HEK293 (cell line): Measurements from ENCODE around the gene ZNF761.
"Not testable (repeated sequence)": the region's sequence is repeated elsewhere in the genome, so short reads cannot be mapped to it uniquely, and the experiment has no call there.

ENCODE experiments used
- CTCF ChIA-PET: fragments of 350-600 bp; formaldehyde crosslinking; extraction: SDS; loops from one replicate; lab custom pipeline; 2021; ENCODE audit warnings: antibody characterized with exemption; lab: Yijun Ruan, JAX
- POLR2A ChIA-PET: fragments of 300-600 bp; formaldehyde crosslinking; extraction: SDS; loops from one replicate; lab custom pipeline; 2020; ENCODE audit warnings: antibody characterized with exemption, inconsistent platforms; lab: Yijun Ruan, JAX
- H3K27ac ChIP-seq: fragments of 200-500 bp; sonication (Bioruptor generic); 2 replicates; pipeline ENCODE4 v1.5.1; 2014; ENCODE audit warnings: low read depth, low read length, control low read depth, inconsistent platforms; ENCODE audit errors: extremely low read depth
- H3K36me3 ChIP-seq, 2 experiments: fragments of 200-500 bp in 1 of 2; sonication (Bioruptor generic) in 1 of 2; 1 replicate in 1 of 2; 2 replicates in 1 of 2; pipeline ENCODE4 v1.5.1; 2014 to 2017; ENCODE audit warnings: inconsistent platforms in 2 of 2, low read length in 2 of 2; ENCODE audit not compliant: control insufficient read depth in 2 of 2, insufficient read depth in 1 of 2
- H3K4me1 ChIP-seq: fragments of 200-500 bp; sonication (Bioruptor generic); 2 replicates; pipeline ENCODE4 v1.5.1; 2014; ENCODE audit warnings: mild to moderate bottlenecking, low read length, inconsistent platforms; ENCODE audit not compliant: control insufficient read depth, insufficient read depth
- H3K4me3 ChIP-seq: 2 replicates; pipeline ENCODE4 v1.5.1; 2011; ENCODE audit warnings: low read depth, mild to moderate bottlenecking, control low read depth, low read length, moderate library complexity
- H3K9me3 ChIP-seq: fragments of 200-500 bp; sonication (Bioruptor generic); 2 replicates; pipeline ENCODE4 v1.5.1; 2014; ENCODE audit warnings: low read depth, low read length, inconsistent platforms; ENCODE audit not compliant: control insufficient read depth, insufficient read depth
- BCL11A ChIP-seq: fragments of 450-650 bp; formaldehyde crosslinking; IDR thresholded peaks from 2 replicates; pipeline ENCODE4 v1.5.1; 2016; ENCODE audit warnings: low read depth, missing biosample characterization, missing genetic modification characterization
- GLI4 ChIP-seq: fragments of 450-650 bp; formaldehyde crosslinking; IDR thresholded peaks from 2 replicates; pipeline ENCODE4 v1.5.1; 2016; ENCODE audit warnings: missing biosample characterization, missing genetic modification characterization
- HOXC10 ChIP-seq: sonication (generic); formaldehyde crosslinking; IDR thresholded peaks from 2 replicates; pipeline ENCODE4 v1.8.1; 2023; ENCODE audit warnings: mild to moderate bottlenecking, missing genetic modification reagents
- TRIM28 ChIP-seq: IDR thresholded peaks from 2 replicates; pipeline ENCODE4 v1.6.1; 2011; ENCODE audit warnings: low read length, control low read depth, borderline replicate concordance
- ZEB2 ChIP-seq: fragments of 450-650 bp; formaldehyde crosslinking; IDR thresholded peaks from 2 replicates; pipeline ENCODE4 v1.5.1; 2016; ENCODE audit warnings: missing biosample characterization, missing genetic modification characterization
- ZNF138 ChIP-seq: fragments of 450-650 bp; formaldehyde crosslinking; IDR thresholded peaks from 2 replicates; pipeline ENCODE4 v1.5.1; 2016; ENCODE audit warnings: missing biosample characterization, missing genetic modification characterization, borderline replicate concordance
- ZNF24 ChIP-seq: fragments of 450-650 bp; formaldehyde crosslinking; IDR thresholded peaks from 2 replicates; pipeline ENCODE4 v1.5.1; 2016; ENCODE audit warnings: missing biosample characterization, missing genetic modification characterization
- ZNF274 ChIP-seq, 2 experiments: fragments of 200-500 bp in 1 of 2; fragments of 450-650 bp in 1 of 2; sonication (Bioruptor generic) in 1 of 2; formaldehyde crosslinking in 1 of 2; IDR thresholded peaks; 2 replicates each; pipeline versions ENCODE4 v1.5.1 to v1.6.1; 2014 to 2016; ENCODE audit warnings: borderline replicate concordance in 1 of 2, inconsistent platforms in 1 of 2, low read length in 1 of 2, missing biosample characterization in 1 of 2, missing genetic modification characterization in 1 of 2
- ZNF529 ChIP-seq: fragments of 450-650 bp; formaldehyde crosslinking; IDR thresholded peaks from 2 replicates; pipeline ENCODE4 v1.5.1; 2017; ENCODE audit warnings: missing genetic modification characterization, missing biosample characterization; ENCODE audit not compliant: insufficient replicate concordance
- ZNF629 ChIP-seq: fragments of 450-650 bp; formaldehyde crosslinking; IDR thresholded peaks from 2 replicates; pipeline ENCODE4 v1.5.1; 2017; ENCODE audit warnings: missing biosample characterization, missing genetic modification characterization
- ZNF670 ChIP-seq: fragments of 450-650 bp; formaldehyde crosslinking; IDR thresholded peaks from 2 replicates; pipeline ENCODE4 v1.5.1; 2016; ENCODE audit warnings: missing biosample characterization, missing genetic modification characterization, low read depth
- ZNF768 ChIP-seq: fragments of 450-650 bp; formaldehyde crosslinking; IDR thresholded peaks from 2 replicates; pipeline ENCODE4 v1.5.1; 2018; ENCODE audit warnings: missing biosample characterization, mild to moderate bottlenecking, missing genetic modification characterization
- TF ChIP-seq, protein P1 (sequence below): fragments of 450-650 bp; formaldehyde crosslinking; IDR thresholded peaks from 2 replicates; pipeline ENCODE4 v1.5.1; 2017; ENCODE audit warnings: missing biosample characterization, missing genetic modification characterization
- TF ChIP-seq, protein P2 (sequence below): IDR thresholded peaks from 2 replicates; pipeline ENCODE4 v1.6.1; 2011; ENCODE audit warnings: mild to moderate bottlenecking, low read depth, low read length, borderline replicate concordance
- TF ChIP-seq, protein P3 (sequence below): fragments of 450-650 bp; formaldehyde crosslinking; IDR thresholded peaks from 2 replicates; pipeline ENCODE4 v1.5.1; 2016; ENCODE audit warnings: missing biosample characterization, missing genetic modification characterization

ZNF761 gene

DNA sequence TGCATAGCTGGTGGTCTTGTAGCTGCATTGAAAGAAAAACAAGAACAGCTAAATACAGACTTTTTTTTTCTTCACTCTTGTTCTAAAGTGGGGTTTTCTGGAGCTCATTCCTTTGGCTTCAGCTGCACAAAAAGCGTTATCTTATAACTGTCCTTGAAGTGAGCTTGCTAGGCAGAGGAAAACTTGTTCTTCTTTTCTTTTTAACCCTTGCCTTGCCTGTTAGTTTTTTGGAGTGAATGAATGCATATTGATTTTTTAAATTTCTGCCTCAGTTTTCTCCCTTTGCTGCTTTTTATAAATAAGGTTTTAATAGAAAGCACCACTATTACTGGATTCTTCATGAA lies 35.3 kb upstream of the ZNF761 start (continued):
- TF ChIP-seq, protein P1, sequence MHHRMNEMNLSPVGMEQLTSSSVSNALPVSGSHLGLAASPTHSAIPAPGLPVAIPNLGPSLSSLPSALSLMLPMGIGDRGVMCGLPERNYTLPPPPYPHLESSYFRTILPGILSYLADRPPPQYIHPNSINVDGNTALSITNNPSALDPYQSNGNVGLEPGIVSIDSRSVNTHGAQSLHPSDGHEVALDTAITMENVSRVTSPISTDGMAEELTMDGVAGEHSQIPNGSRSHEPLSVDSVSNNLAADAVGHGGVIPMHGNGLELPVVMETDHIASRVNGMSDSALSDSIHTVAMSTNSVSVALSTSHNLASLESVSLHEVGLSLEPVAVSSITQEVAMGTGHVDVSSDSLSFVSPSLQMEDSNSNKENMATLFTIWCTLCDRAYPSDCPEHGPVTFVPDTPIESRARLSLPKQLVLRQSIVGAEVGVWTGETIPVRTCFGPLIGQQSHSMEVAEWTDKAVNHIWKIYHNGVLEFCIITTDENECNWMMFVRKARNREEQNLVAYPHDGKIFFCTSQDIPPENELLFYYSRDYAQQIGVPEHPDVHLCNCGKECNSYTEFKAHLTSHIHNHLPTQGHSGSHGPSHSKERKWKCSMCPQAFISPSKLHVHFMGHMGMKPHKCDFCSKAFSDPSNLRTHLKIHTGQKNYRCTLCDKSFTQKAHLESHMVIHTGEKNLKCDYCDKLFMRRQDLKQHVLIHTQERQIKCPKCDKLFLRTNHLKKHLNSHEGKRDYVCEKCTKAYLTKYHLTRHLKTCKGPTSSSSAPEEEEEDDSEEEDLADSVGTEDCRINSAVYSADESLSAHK: no peak
- TF ChIP-seq GLI4 (no peak), ZNF138 (no peak), ZEB2 (no peak), ZNF629 (no peak), ZNF24 (tag by site-specific recombination) (no peak), ZNF529 (tag by site-specific recombination) (no peak), HOXC10 (CRISPR knock-in tag) (no peak)

DNA sequence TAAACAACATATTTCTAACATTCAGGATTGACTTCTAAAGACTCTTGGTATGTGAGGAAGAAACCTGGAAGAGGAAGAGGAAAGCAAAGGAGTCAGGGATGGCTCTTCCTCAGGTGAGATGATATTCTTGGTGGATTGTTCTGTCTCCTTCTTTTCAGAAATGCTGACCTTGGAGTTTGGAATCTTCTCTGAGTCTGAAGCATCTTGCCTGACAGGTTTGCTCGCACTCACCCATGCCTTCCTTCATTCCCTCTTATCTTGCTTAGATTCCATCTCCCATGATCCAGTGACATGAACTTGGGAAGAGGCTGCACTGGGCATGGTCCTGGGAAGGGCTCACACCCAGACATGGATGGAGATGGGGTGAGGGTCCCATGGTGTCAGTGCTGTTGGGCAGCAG lies 33.9 kb upstream of the ZNF761 start:
- POLR2A ChIA-PET, CTCF ChIA-PET: not testable (repeated sequence)
- peaks cover 35 to 39% of the 10 kb centered on the region in 2 experiments for H3K36me3 ChIP-seq

DNA sequence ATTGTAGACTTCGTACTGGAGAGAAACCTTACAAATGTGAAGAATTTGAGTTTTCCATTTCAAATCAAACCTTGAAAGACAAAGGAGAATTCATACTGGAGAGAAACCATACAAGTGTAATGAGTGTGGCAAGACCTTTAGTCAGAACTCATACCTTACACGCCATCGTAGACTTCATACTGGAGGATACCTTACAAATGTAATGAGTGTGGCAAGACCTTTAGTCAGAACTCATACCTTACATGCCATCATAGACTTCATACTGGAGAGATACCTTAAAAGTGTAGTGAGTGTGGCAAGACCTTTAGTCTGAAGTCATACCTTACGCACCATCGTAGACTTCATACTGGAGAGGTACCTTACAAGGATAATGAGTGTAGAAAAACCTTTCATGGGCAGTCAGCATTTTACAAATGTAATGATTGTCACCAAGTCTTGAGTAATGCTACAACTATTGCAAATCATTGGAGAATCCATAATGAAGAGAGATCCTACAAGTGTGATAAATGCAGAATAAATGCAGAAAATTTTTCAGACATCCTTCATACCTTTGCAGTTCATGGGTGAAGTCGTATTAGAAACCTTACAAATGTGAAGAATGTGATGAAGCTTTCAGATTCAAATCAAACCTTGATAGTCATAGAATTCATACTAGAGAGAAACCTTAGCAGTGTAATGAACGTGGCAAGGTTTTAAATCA lies 22.1 kb upstream of the ZNF761 start:
- no peak for TF ChIP-seq BCL11A (tag by site-specific recombination)
- peak; percentile 32; the same call in 1 of the 2 replicates for TF ChIP-seq ZNF274 (IDR thresholded peaks at IDR 0.05; ENCODE audit: low read length)
- peak; percentile 78; the same call in 1 of the 2 replicates for TF ChIP-seq ZNF274 (tag by site-specific recombination; IDR thresholded peaks at IDR 0.05; ENCODE audit: borderline replicate concordance)
- TF ChIP-seq ZNF768 (tag by site-specific recombination): no peak
- TF ChIP-seq, protein P2, sequence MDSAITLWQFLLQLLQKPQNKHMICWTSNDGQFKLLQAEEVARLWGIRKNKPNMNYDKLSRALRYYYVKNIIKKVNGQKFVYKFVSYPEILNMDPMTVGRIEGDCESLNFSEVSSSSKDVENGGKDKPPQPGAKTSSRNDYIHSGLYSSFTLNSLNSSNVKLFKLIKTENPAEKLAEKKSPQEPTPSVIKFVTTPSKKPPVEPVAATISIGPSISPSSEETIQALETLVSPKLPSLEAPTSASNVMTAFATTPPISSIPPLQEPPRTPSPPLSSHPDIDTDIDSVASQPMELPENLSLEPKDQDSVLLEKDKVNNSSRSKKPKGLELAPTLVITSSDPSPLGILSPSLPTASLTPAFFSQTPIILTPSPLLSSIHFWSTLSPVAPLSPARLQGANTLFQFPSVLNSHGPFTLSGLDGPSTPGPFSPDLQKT: no peak
- TF ChIP-seq TRIM28: peak; percentile 20; the same call in 1 of the 2 replicates
- TF ChIP-seq, protein P3, sequence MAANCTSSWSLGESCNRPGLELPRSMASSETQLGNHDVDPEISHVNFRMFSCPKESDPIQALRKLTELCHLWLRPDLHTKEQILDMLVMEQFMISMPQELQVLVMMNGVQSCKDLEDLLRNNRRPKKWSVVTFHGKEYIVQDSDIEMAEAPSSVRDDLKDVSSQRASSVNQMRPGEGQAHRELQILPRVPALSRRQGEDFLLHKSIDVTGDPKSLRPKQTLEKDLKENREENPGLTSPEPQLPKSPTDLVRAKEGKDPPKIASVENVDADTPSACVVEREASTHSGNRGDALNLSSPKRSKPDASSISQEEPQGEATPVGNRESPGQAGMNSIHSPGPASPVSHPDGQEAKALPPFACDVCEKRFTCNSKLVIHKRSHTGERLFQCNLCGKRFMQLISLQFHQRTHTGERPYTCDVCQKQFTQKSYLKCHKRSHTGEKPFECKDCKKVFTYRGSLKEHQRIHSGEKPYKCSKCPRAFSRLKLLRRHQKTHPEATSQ (tag by site-specific recombination): no peak
- TF ChIP-seq ZNF670 (tag by site-specific recombination): no peak
- ChIA-PET POLR2A (no interaction called here), CTCF (interaction anchor here (0.7 to 4.4 kb wide), 2 partner anchors 10 to 15 kb away, joined by 4 to 17 read pairs; no protein-coding TSS in a partner anchor)
- H3K9me3 ChIP-seq: peaks cover 4% of the 10 kb centered on the region
- peaks cover 22 to 33% of the 10 kb centered on the region in 2 experiments for H3K36me3 ChIP-seq
- H3K27ac ChIP-seq: no peak overlapping the region
- H3K4me1 ChIP-seq: no peaks in the 10 kb centered on the region
- no peak overlapping the region for H3K4me3 ChIP-seq

More for the DNA sequence above, 33.9 kb upstream of the ZNF761 start:
- H3K4me3 ChIP-seq, H3K27ac ChIP-seq, H3K9me3 ChIP-seq, H3K4me1 ChIP-seq: not testable (repeated sequence)

DNA sequence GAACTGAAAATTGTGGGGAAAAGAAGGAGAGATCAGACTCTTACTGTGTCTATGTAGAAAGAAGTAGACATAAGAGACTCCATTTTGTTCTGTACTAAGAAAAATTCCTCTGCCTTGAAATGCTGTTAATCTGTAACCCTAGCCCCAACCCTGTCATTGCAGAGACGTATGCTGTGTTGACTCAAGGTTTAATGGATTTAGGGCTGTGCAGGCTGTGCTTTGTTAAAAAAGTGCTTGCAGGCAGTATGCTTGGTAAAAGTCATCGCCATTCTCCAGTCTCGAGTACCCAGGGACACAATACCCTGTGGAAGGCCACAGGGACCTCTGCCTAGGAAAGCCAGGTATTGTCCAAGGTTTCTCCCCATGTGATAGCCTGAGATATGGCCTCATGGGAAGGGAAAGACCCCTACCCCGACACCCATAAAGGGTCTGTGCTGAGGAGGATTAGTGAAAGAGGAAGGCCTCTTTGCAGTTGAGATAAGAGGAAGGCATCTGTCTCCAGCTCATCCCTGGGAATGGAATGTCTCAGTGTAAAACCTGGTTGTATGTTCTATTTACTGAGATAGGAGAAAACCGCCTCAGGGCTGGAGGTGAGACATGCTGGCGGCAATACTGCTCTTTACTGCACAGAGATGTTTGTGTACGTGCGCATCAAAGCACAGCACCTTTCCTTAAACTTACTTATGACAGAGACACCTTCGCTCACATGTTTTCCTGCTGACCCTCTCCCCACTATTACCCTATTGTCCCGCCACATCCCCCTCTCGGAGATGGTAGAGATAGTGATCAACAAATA lies 11.1 kb upstream of the ZNF761 start:
- H3K4me3 ChIP-seq, H3K4me1 ChIP-seq, H3K36me3 ChIP-seq, H3K9me3 ChIP-seq, H3K27ac ChIP-seq, CTCF ChIA-PET, POLR2A ChIA-PET: not testable (repeated sequence)
